ENCODE results near the gene BCL10.

The BCL10 gene

GRCh38 chr1:85295006-85295431 is 18.6 kb upstream of the BCL10 start:
- no CpG with 5 or more reads among the region's 3 CpGs for WGBS, 2 donors (ENCODE audit: extremely low coverage in 2 of 2, insufficient read length in 2 of 2, insufficient replicate concordance in 1 of 2)
- Histone ChIP-seq H3K27ac (replicated peaks; ENCODE audit: low read length) (no peak overlapping the region), H4K91ac (ENCODE audit: low read depth, low read length, poor library complexity) (no peak overlapping the region), H3K9ac (ENCODE audit: low read depth, low read length, poor library complexity) (no peak overlapping the region), H3K4me3 (ENCODE audit: low read length in 2 of 2) (no peak overlapping the region), H3K4me2 (ENCODE audit: insufficient read depth, low read length, poor library complexity, severe bottlenecking) (no peak overlapping the region), H3K4ac (ENCODE audit: low read length) (no peak overlapping the region), H2BK12ac (ENCODE audit: low read length) (no peak overlapping the region), H3K36me3 (replicated peaks in 1 of 2; ENCODE audit: control insufficient read depth in 2 of 2, insufficient read depth in 2 of 2, low read length in 2 of 2) (no peaks in the 10 kb centered on the region), H3K4me1 (ENCODE audit: control insufficient read depth in 2 of 2, insufficient read depth in 1 of 2, low read depth in 1 of 2, low read length in 2 of 2) (peaks cover 5 to 7% of the 10 kb centered on the region in 2 donors), H3K23ac (ENCODE audit: low read depth, low read length, poor library complexity) (no peak overlapping the region), H3K9me3 (replicated peaks in 1 of 2; ENCODE audit: control insufficient read depth in 2 of 2, insufficient read depth in 1 of 2, low read depth in 1 of 2, low read length in 2 of 2) (no peaks in the 10 kb centered on the region), H3K27me3 (ENCODE audit: control insufficient read depth in 3 of 3, insufficient read depth in 3 of 3, low read depth in 1 of 3, low read length in 3 of 3) (no peaks in the 10 kb centered on the region), H4K8ac (ENCODE audit: low read depth, low read length) (no peak overlapping the region), H3K18ac (ENCODE audit: low read length) (no peak overlapping the region), H3K14ac (ENCODE audit: low read length) (no peak overlapping the region), H2BK120ac (ENCODE audit: low read depth, low read length) (no peak overlapping the region), H2AFZ (ENCODE audit: low read length) (no peak overlapping the region), H2AK5ac (ENCODE audit: low read depth, low read length) (no peak overlapping the region), H2BK5ac (ENCODE audit: low read length) (no peak overlapping the region), H2BK15ac (ENCODE audit: low read length) (no peak overlapping the region), H3K79me1 (ENCODE audit: low read depth, low read length) (no peaks in the 10 kb centered on the region)
- DNase-seq (ENCODE audit: low spot score), result no peak

- H2BK15ac ChIP-seq (ENCODE audit: low read length), result no peak overlapping the region
- H4K91ac ChIP-seq (ENCODE audit: low read depth, low read length, poor library complexity), result no peak overlapping the region
- no peak overlapping the region for H2BK120ac ChIP-seq (ENCODE audit: low read depth, low read length)
- no peak overlapping the region for H2BK12ac ChIP-seq (ENCODE audit: low read length)
- no peak overlapping the region for H4K8ac ChIP-seq (ENCODE audit: low read depth, low read length)
- no peak overlapping the region for H3K4me3 ChIP-seq (ENCODE audit: low read length in 2 of 2)
- no peak overlapping the region for H3K23ac ChIP-seq (ENCODE audit: low read depth, low read length, poor library complexity)
- H3K4me2 ChIP-seq (ENCODE audit: insufficient read depth, low read length, poor library complexity, severe bottlenecking), result no peak overlapping the region
- no peak overlapping the region for H3K14ac ChIP-seq (ENCODE audit: low read length)
- H2AK5ac ChIP-seq (ENCODE audit: low read depth, low read length), result no peak overlapping the region
- H3K9me3 ChIP-seq (replicated peaks in 1 of 2; ENCODE audit: control insufficient read depth in 2 of 2, insufficient read depth in 1 of 2, low read depth in 1 of 2, low read length in 2 of 2), result no peaks in the 10 kb centered on the region
- WGBS, 2 donors (ENCODE audit: extremely low coverage in 2 of 2, insufficient read length in 2 of 2, insufficient replicate concordance in 1 of 2), result no CpG with 5 or more reads among the region's 2 CpGs
- no peak overlapping the region for H3K9ac ChIP-seq (ENCODE audit: low read depth, low read length, poor library complexity)
- H3K4me1 ChIP-seq (ENCODE audit: control insufficient read depth in 2 of 2, insufficient read depth in 1 of 2, low read depth in 1 of 2, low read length in 2 of 2), result peaks cover 1 to 2% of the 10 kb centered on the region in 2 donors
- H3K27me3 ChIP-seq (ENCODE audit: control insufficient read depth in 3 of 3, insufficient read depth in 3 of 3, low read depth in 1 of 3, low read length in 3 of 3), result peaks cover 0 to 2% (median 2%) of the 10 kb centered on the region in 3 experiments
- no peak overlapping the region for H3K4ac ChIP-seq (ENCODE audit: low read length)
- no peak overlapping the region for H3K27ac ChIP-seq (replicated peaks; ENCODE audit: low read length)
- H3K79me1 ChIP-seq (ENCODE audit: low read depth, low read length), result no peaks in the 10 kb centered on the region
- no peak overlapping the region for H2BK5ac ChIP-seq (ENCODE audit: low read length)
- no peak overlapping the region for H3K18ac ChIP-seq (ENCODE audit: low read length)
- H3K36me3 ChIP-seq (replicated peaks in 1 of 2; ENCODE audit: control insufficient read depth in 2 of 2, insufficient read depth in 2 of 2, low read length in 2 of 2), result no peaks in the 10 kb centered on the region
- no peak for DNase-seq (ENCODE audit: low spot score)
- H2AFZ ChIP-seq (ENCODE audit: low read length), result no peak overlapping the region
Measured at GRCh38 chr1:85290826-85291225, 14.4 kb upstream of the BCL10 start.

GRCh38 chr1:85289848-85290335 is 13.5 kb upstream of the BCL10 start:
- H3K23ac ChIP-seq (ENCODE audit: low read depth, low read length, poor library complexity), result no peak overlapping the region
- no peak overlapping the region for H2BK15ac ChIP-seq (ENCODE audit: low read length)
- no peak for DNase-seq (ENCODE audit: low spot score)
- H4K91ac ChIP-seq (ENCODE audit: low read depth, low read length, poor library complexity), result no peak overlapping the region
- no peak overlapping the region for H2BK120ac ChIP-seq (ENCODE audit: low read depth, low read length)
- no peak overlapping the region for H2BK12ac ChIP-seq (ENCODE audit: low read length)
- no peak overlapping the region for H3K14ac ChIP-seq (ENCODE audit: low read length)
- H3K9me3 ChIP-seq (replicated peaks in 1 of 2; ENCODE audit: control insufficient read depth in 2 of 2, insufficient read depth in 1 of 2, low read depth in 1 of 2, low read length in 2 of 2), result no peaks in the 10 kb centered on the region
- H3K9ac ChIP-seq (ENCODE audit: low read depth, low read length, poor library complexity), result no peak overlapping the region
- H3K27ac ChIP-seq (replicated peaks; ENCODE audit: low read length), result no peak overlapping the region
- peaks cover 1 to 2% of the 10 kb centered on the region in 2 donors for H3K4me1 ChIP-seq (ENCODE audit: control insufficient read depth in 2 of 2, insufficient read depth in 1 of 2, low read depth in 1 of 2, low read length in 2 of 2)
- H3K4me3 ChIP-seq (ENCODE audit: low read length in 2 of 2), result no peak overlapping the region
- H3K36me3 ChIP-seq (replicated peaks in 1 of 2; ENCODE audit: control insufficient read depth in 2 of 2, insufficient read depth in 2 of 2, low read length in 2 of 2), result no peaks in the 10 kb centered on the region
- H3K18ac ChIP-seq (ENCODE audit: low read length), result no peak overlapping the region
- no peak overlapping the region for H3K4me2 ChIP-seq (ENCODE audit: insufficient read depth, low read length, poor library complexity, severe bottlenecking)
- H3K4ac ChIP-seq (ENCODE audit: low read length), result no peak overlapping the region
- WGBS, 2 donors (ENCODE audit: extremely low coverage in 2 of 2, insufficient read length in 2 of 2, insufficient replicate concordance in 1 of 2), result no CpG with 5 or more reads among the region's 4 CpGs
- peaks cover 0 to 2% (median 2%) of the 10 kb centered on the region in 3 experiments for H3K27me3 ChIP-seq (ENCODE audit: control insufficient read depth in 3 of 3, insufficient read depth in 3 of 3, low read depth in 1 of 3, low read length in 3 of 3)
- no peaks in the 10 kb centered on the region for H3K79me1 ChIP-seq (ENCODE audit: low read depth, low read length)
- H2AFZ ChIP-seq (ENCODE audit: low read length), result no peak overlapping the region
- H2AK5ac ChIP-seq (ENCODE audit: low read depth, low read length), result no peak overlapping the region
- H4K8ac ChIP-seq (ENCODE audit: low read depth, low read length), result no peak overlapping the region
- H2BK5ac ChIP-seq (ENCODE audit: low read length), result no peak overlapping the region

- Histone ChIP-seq H4K8ac (ENCODE audit: low read depth, low read length) (no peak overlapping the region), H3K18ac (ENCODE audit: low read length) (no peak overlapping the region), H3K27me3 (ENCODE audit: control insufficient read depth in 3 of 3, insufficient read depth in 3 of 3, low read depth in 1 of 3, low read length in 3 of 3) (peaks cover 0 to 2% (median 2%) of the 10 kb centered on the region in 3 experiments), H2AK5ac (ENCODE audit: low read depth, low read length) (no peak overlapping the region), H3K14ac (ENCODE audit: low read length) (no peak overlapping the region), H4K91ac (ENCODE audit: low read depth, low read length, poor library complexity) (no peak overlapping the region), H3K4ac (ENCODE audit: low read length) (no peak overlapping the region), H3K4me1 (ENCODE audit: control insufficient read depth in 2 of 2, insufficient read depth in 1 of 2, low read depth in 1 of 2, low read length in 2 of 2) (peaks cover 1 to 2% of the 10 kb centered on the region in 2 donors), H3K27ac (replicated peaks; ENCODE audit: low read length) (no peak overlapping the region), H3K9ac (ENCODE audit: low read depth, low read length, poor library complexity) (no peak overlapping the region), H3K79me1 (ENCODE audit: low read depth, low read length) (no peaks in the 10 kb centered on the region), H3K36me3 (replicated peaks in 1 of 2; ENCODE audit: control insufficient read depth in 2 of 2, insufficient read depth in 2 of 2, low read length in 2 of 2) (no peaks in the 10 kb centered on the region), H2BK15ac (ENCODE audit: low read length) (no peak overlapping the region), H2BK5ac (ENCODE audit: low read length) (no peak overlapping the region), H2BK12ac (ENCODE audit: low read length) (no peak overlapping the region), H2AFZ (ENCODE audit: low read length) (no peak overlapping the region), H3K9me3 (replicated peaks in 1 of 2; ENCODE audit: control insufficient read depth in 2 of 2, insufficient read depth in 1 of 2, low read depth in 1 of 2, low read length in 2 of 2) (no peaks in the 10 kb centered on the region), H3K4me2 (ENCODE audit: insufficient read depth, low read length, poor library complexity, severe bottlenecking) (no peak overlapping the region), H3K23ac (ENCODE audit: low read depth, low read length, poor library complexity) (no peak overlapping the region), H2BK120ac (ENCODE audit: low read depth, low read length) (no peak overlapping the region), H3K4me3 (ENCODE audit: low read length in 2 of 2) (no peak overlapping the region)
- no CpG with 5 or more reads among the region's 9 CpGs for WGBS, 2 donors (ENCODE audit: extremely low coverage in 2 of 2, insufficient read length in 2 of 2, insufficient replicate concordance in 1 of 2)
- no peak for DNase-seq (ENCODE audit: low spot score)
Measured at GRCh38 chr1:85289207-85289847, 12.9 kb upstream of the BCL10 start.

Measured in neuronal stem cell (in vitro differentiated cells).